ENCODE results near the gene TTPAL. TPM values are rescaled to one million over a fixed set of nuclear protein-coding genes. Genes with fewer than 3 reads are reported as not detected.

The TTPAL gene
- total RNA-seq, 1 experiment from 2014 or later, result 35.4 TPM

DNA sequence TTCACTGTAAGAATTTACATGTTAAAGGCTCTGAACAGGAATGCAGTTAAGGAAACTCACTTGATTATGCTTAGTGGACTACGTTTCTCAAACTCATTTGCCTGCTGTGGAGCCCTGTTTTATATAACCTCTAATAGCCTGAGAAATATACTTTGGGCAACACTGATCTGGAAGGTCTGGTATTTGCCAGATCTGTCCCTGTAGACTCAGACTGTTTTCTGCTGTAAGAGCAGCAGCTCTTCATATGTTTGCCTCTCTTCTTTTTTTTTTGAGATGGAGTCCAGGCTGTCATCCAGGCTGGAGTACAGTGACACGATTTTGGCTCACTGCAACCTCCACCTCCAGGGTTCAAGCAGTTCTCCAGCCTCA is 10.1 kb downstream of the TTPAL start:
- Mint-ChIP-seq H3K36me3 (ENCODE audit: insufficient read depth, unreplicated experiment) (peaks cover 97% of the 10 kb centered on the region), H3K4me1 (ENCODE audit: insufficient read depth, unreplicated experiment) (peaks cover 5% of the 10 kb centered on the region), H3K27ac (ENCODE audit: low read depth, unreplicated experiment) (no peak overlapping the region), H3K27me3 (ENCODE audit: insufficient read depth, unreplicated experiment) (no peaks in the 10 kb centered on the region), H3K4me3 (ENCODE audit: unreplicated experiment) (no peak overlapping the region), H3K9me3 (ENCODE audit: unreplicated experiment) (no peaks in the 10 kb centered on the region)
- POLR2A ChIA-PET, result interaction anchor here (0.6 to 3.1 kb wide), 3 partner anchors 9 to 21 kb away, joined by 3 to 24 read pairs (median 12); partner anchors contain the start of gene TTPAL
- CTCF ChIA-PET, result interaction anchor here (0.6 kb wide), 1 partner anchor 9 kb away, joined by 3 read pairs; no protein-coding TSS in a partner anchor
- no TSS peak for BruUV-seq (replicated peaks)
- intact Hi-C loops (cut with micrococcal nuclease), result no loop called here
- DNase-seq (ENCODE audit: unreplicated experiment), result no peak
- TF ChIP-seq, protein P1, sequence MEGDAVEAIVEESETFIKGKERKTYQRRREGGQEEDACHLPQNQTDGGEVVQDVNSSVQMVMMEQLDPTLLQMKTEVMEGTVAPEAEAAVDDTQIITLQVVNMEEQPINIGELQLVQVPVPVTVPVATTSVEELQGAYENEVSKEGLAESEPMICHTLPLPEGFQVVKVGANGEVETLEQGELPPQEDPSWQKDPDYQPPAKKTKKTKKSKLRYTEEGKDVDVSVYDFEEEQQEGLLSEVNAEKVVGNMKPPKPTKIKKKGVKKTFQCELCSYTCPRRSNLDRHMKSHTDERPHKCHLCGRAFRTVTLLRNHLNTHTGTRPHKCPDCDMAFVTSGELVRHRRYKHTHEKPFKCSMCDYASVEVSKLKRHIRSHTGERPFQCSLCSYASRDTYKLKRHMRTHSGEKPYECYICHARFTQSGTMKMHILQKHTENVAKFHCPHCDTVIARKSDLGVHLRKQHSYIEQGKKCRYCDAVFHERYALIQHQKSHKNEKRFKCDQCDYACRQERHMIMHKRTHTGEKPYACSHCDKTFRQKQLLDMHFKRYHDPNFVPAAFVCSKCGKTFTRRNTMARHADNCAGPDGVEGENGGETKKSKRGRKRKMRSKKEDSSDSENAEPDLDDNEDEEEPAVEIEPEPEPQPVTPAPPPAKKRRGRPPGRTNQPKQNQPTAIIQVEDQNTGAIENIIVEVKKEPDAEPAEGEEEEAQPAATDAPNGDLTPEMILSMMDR (IDR thresholded peaks at IDR 0.05; ENCODE audit: unreplicated experiment), result no peak

DNA sequence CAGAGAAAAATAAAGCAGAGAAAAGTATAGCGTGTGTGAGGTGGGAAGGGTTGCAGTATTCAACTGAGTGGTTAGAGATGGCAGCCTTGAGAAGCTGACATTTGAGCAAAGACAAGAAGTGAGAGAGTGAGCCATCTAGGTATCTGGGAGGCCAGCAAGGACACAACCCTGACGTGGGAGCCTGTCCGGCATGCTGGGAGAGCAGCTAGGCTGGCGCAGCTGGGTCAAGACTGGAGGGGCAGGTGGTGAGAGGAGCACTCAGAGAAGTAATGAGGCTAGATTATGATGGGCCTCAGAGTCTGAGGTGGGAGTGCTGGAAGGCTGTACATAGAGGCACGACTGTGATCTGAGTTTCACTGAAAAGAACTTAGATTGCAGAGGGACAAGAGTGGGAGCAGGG is 12.9 kb downstream of the TTPAL start:
- Mint-ChIP-seq H3K9me3 (ENCODE audit: unreplicated experiment) (no peaks in the 10 kb centered on the region), H3K27ac (ENCODE audit: low read depth, unreplicated experiment) (no peak overlapping the region), H3K4me3 (ENCODE audit: unreplicated experiment) (no peak overlapping the region), H3K27me3 (ENCODE audit: insufficient read depth, unreplicated experiment) (no peaks in the 10 kb centered on the region), H3K36me3 (ENCODE audit: insufficient read depth, unreplicated experiment) (peaks cover 97% of the 10 kb centered on the region), H3K4me1 (ENCODE audit: insufficient read depth, unreplicated experiment) (peaks cover 5% of the 10 kb centered on the region)
- ChIA-PET POLR2A (interaction anchor here (0.6 to 1.5 kb wide), 7 partner anchors 12 to 377 kb away, joined by 3 to 6 read pairs (median 3); partner anchors contain the start of genes SERINC3 and TTPAL), CTCF (interaction anchor here (0.7 to 1.2 kb wide), 3 partner anchors 13 to 364 kb away, joined by 3 to 4 read pairs (median 3); no protein-coding TSS in a partner anchor)
- TF ChIP-seq, protein P1 (IDR thresholded peaks at IDR 0.05; ENCODE audit: unreplicated experiment), result no peak
- no peak for DNase-seq (ENCODE audit: unreplicated experiment)
- intact Hi-C loops (cut with micrococcal nuclease), result no loop called here
- BruUV-seq (replicated peaks), result no TSS peak

DNA sequence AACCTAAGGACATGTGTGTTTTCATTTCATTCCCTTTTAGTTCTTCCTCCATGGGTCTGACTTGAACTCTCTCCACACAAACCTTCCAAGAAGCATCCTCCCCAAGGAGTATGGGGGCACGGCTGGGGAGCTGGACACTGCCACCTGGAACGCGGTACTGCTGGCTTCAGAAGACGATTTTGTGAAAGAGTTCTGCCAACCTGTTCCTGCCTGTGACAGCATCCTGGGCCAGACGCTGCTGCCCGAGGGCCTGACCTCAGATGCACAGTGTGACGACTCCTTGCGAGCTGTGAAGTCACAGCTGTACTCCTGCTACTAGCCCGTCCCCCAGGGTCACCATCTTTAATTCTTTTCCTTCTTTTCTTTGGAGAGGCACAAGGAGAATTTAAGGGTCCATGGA is 13.5 kb downstream of the TTPAL start:
- H3K27me3 Mint-ChIP-seq (ENCODE audit: insufficient read depth, unreplicated experiment), result no peaks in the 10 kb centered on the region
- intact Hi-C loops (cut with micrococcal nuclease), result no loop called here
- no peak for DNase-seq (ENCODE audit: unreplicated experiment)
- no peak overlapping the region for H3K4me3 Mint-ChIP-seq (ENCODE audit: unreplicated experiment)
- H3K4me1 Mint-ChIP-seq (ENCODE audit: insufficient read depth, unreplicated experiment), result peaks cover 6% of the 10 kb centered on the region
- ChIA-PET CTCF (interaction anchor here (1.2 kb wide), 1 partner anchor 18 kb away, joined by 3 read pairs; no protein-coding TSS in a partner anchor), POLR2A (interaction anchor here (0.6 to 5.1 kb wide), 6 partner anchors 9 to 378 kb away, joined by 3 to 26 read pairs (median 3); partner anchors contain the start of genes SERINC3 and TTPAL)
- no TSS peak for BruUV-seq (replicated peaks)
- H3K27ac Mint-ChIP-seq (ENCODE audit: low read depth, unreplicated experiment), result no peak overlapping the region
- H3K36me3 Mint-ChIP-seq (ENCODE audit: insufficient read depth, unreplicated experiment), result peaks cover 97% of the 10 kb centered on the region
- TF ChIP-seq, protein P1 (IDR thresholded peaks at IDR 0.05; ENCODE audit: unreplicated experiment), result no peak
- H3K9me3 Mint-ChIP-seq (ENCODE audit: unreplicated experiment), result no peaks in the 10 kb centered on the region

DNA sequence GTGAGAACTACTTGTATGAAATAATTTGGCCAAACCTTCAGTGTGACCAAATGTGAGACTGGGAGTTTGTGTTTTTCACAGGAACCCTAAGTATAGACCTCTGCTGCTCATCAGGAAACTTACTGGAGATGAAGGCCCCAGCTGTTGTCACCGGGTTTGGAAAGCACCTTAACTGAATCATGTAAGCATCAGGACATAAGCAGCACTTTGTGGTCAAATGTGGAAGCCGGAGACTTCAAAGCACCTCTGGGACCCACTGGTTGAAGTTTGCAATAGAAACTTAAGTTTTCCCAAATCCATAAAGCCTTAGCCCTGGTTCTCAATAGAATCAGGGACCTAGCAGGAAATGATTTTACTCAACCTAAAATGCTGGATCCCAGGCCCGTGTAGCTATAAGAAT is 14.3 kb downstream of the TTPAL start:
- ChIA-PET POLR2A (interaction anchor here (0.6 to 5.1 kb wide), 4 partner anchors 10 to 1066 kb away, joined by 3 to 26 read pairs (median 4); partner anchors contain the start of genes SERINC3 and TTPAL), CTCF (interaction anchor here (0.6 kb wide), 1 partner anchor 107 kb away, joined by 3 read pairs; no protein-coding TSS in a partner anchor)
- Mint-ChIP-seq H3K36me3 (ENCODE audit: insufficient read depth, unreplicated experiment) (peaks cover 93% of the 10 kb centered on the region), H3K9me3 (ENCODE audit: unreplicated experiment) (no peaks in the 10 kb centered on the region), H3K4me1 (ENCODE audit: insufficient read depth, unreplicated experiment) (peaks cover 11% of the 10 kb centered on the region), H3K4me3 (ENCODE audit: unreplicated experiment) (no peak overlapping the region), H3K27ac (ENCODE audit: low read depth, unreplicated experiment) (no peak overlapping the region), H3K27me3 (ENCODE audit: insufficient read depth, unreplicated experiment) (no peaks in the 10 kb centered on the region)
- intact Hi-C loops (cut with micrococcal nuclease), result no loop called here
- BruUV-seq (replicated peaks), result no TSS peak
- TF ChIP-seq, protein P1 (IDR thresholded peaks at IDR 0.05; ENCODE audit: unreplicated experiment), result no peak
- no peak for DNase-seq (ENCODE audit: unreplicated experiment)
